HepG2 (cell line): ENCODE measurements around the gene GDF7. TPM values are rescaled to one million over a fixed set of nuclear protein-coding genes. Genes with fewer than 3 reads are reported as not detected.
A peak's percentile ranks its signal among the peaks of the same experiment; 100 is the strongest.

ENCODE experiments used
- BRD4 ChIP-seq: sonication (generic); formaldehyde crosslinking; IDR thresholded peaks from 2 replicates; pipeline ENCODE4 v1.4.0; 2020; ENCODE audit warnings: missing genetic modification reagents
- E2F1 ChIP-seq: sonication (generic); formaldehyde crosslinking; IDR thresholded peaks from 2 replicates; pipeline ENCODE4 v1.5.0; 2020; ENCODE audit warnings: missing genetic modification reagents
- JUN ChIP-seq: sonication (generic); formaldehyde crosslinking; IDR thresholded peaks from 2 replicates; pipeline ENCODE4 v1.4.0; 2020; ENCODE audit warnings: mild to moderate bottlenecking, missing genetic modification reagents
- NRL ChIP-seq: sonication (generic); formaldehyde crosslinking; IDR thresholded peaks from 2 replicates; pipeline ENCODE4 v1.5.0; 2020; ENCODE audit warnings: missing genetic modification reagents, mild to moderate bottlenecking, moderate library complexity, borderline replicate concordance
- SNRNP70 ChIP-seq: fragments of 200-400 bp; formaldehyde crosslinking; IDR thresholded peaks from 2 replicates; pipeline ENCODE4 v1.6.1; 2017; ENCODE audit warnings: mild to moderate bottlenecking, low read depth, low read length, moderate library complexity
- TARDBP ChIP-seq: sonication (generic); formaldehyde crosslinking; IDR thresholded peaks from 2 replicates; pipeline ENCODE4 v1.8.0; 2022; ENCODE audit warnings: mild to moderate bottlenecking, missing genetic modification reagents
- TIGD3 ChIP-seq: sonication (generic); formaldehyde crosslinking; IDR thresholded peaks from 2 replicates; pipeline ENCODE4 v1.5.1; 2020; ENCODE audit warnings: mild to moderate bottlenecking, missing genetic modification reagents, borderline replicate concordance
- ZBTB1 ChIP-seq: sonication (generic); formaldehyde crosslinking; IDR thresholded peaks from 2 replicates; pipeline ENCODE4 v1.4.0; 2020; ENCODE audit warnings: missing genetic modification reagents, borderline replicate concordance
- ZBTB20 ChIP-seq: sonication (generic); formaldehyde crosslinking; IDR thresholded peaks from 2 replicates; pipeline ENCODE4 v1.8.1; 2023; ENCODE audit warnings: missing genetic modification reagents, low read depth, mild to moderate bottlenecking, borderline replicate concordance
- ZBTB4 ChIP-seq: sonication (generic); formaldehyde crosslinking; IDR thresholded peaks from 2 replicates; pipeline ENCODE4 v1.4.0; 2020; ENCODE audit warnings: missing genetic modification reagents, mild to moderate bottlenecking, borderline replicate concordance
- ZNF652 ChIP-seq: IDR thresholded peaks from 2 replicates; pipeline ENCODE4 v1.6.1; 2016; ENCODE audit warnings: low read depth, borderline replicate concordance
- polyA plus RNA-seq, 8 experiments: library from polyadenylated mRNA; depleted of rRNA in 3 of 8; stranded (reverse) in 7 of 8; unstranded in 1 of 8; fragments of >200 nt; fragmentation: Illumina TruSeq in 4 of 8; extraction: Trizol in 4 of 8; gene quantifications; 2 replicates each; pipeline versions ENCODE4 v1.2.1 to v1.2.3, GENCODE V29; 2011 to 2016; ENCODE audit warnings: low read depth in 4 of 8, missing spikeins in 1 of 8, mixed read lengths in 1 of 8; ENCODE audit not compliant: insufficient read depth in 1 of 8
- total RNA-seq, 5 experiments: library from RNA; depleted of rRNA; stranded (reverse); fragments of >200 nt; fragmentation: Illumina TruSeq; extraction: Trizol; gene quantifications; 2 replicates each; pipeline ENCODE4 v1.2.3, GENCODE V29; 2016; ENCODE audit warnings: low read depth in 1 of 5
- TF ChIP-seq, protein P1 (sequence below): sonication (generic); formaldehyde crosslinking; IDR thresholded peaks from 2 replicates; pipeline ENCODE4 v1.4.0; 2020; ENCODE audit warnings: missing genetic modification reagents
- TF ChIP-seq, protein P2 (sequence below): sonication (generic); formaldehyde crosslinking; IDR thresholded peaks from 2 replicates; pipeline ENCODE4 v1.4.0; 2020; ENCODE audit warnings: missing genetic modification reagents, mild to moderate bottlenecking, borderline replicate concordance
- TF ChIP-seq, protein P3 (sequence below): sonication (generic); formaldehyde crosslinking; IDR thresholded peaks from 2 replicates; pipeline ENCODE4 v1.4.0; 2020; ENCODE audit warnings: low read depth, mild to moderate bottlenecking, missing genetic modification reagents
- TF ChIP-seq, protein P4 (sequence below): sonication (generic); formaldehyde crosslinking; IDR thresholded peaks from 2 replicates; pipeline ENCODE4 v1.4.0; 2020; ENCODE audit warnings: missing genetic modification reagents, low read depth, mild to moderate bottlenecking, borderline replicate concordance

Gene GDF7
- total and polyA plus RNA-seq, 2 of the 13 experiments (the other 11 are each of a cell fraction or from before 2014, with no cell fraction given): 1.6 to 15.0 TPM

DNA sequence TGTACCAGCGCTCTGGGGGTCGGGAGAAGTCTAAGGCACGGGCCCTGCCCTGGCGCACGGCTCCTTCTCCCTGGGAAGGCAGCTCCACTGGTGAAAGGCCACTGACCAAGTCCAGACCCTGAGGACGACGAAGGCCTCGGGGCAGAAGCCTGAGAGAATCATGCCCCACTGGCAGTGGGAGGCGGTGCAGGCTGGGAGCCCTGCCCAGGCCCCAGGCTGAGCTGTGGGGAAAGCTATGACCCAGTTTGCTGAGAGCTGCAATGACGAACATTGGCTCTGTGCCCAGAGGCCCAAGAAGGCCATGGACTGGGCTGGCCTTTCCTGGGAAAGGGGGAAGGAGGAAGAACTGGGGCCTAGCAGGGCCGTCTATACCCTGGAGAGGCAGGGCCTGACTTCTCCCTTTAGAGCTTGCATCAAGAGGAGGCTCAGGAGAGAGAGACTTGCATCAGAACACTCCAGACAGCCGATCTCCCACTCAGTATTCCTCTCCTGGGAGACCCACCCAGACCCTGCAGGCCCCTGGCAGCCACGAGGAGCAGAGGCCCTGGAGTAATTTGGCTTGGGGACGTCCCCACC is 49.0 kb upstream of the GDF7 start (continued):
- TF ChIP-seq E2F1 (CRISPR knock-in tag) (no peak), BRD4 (CRISPR knock-in tag) (no peak), TIGD3 (CRISPR knock-in tag) (no peak), JUN (no peak), ZNF652 (CRISPR knock-in tag) (no peak; the same call in 1 of the 2 replicates), TARDBP (CRISPR knock-in tag) (peak; percentile 32; the same call in 1 of the 2 replicates), ZBTB4 (CRISPR knock-in tag) (no peak), ZBTB20 (CRISPR knock-in tag) (no peak), NRL (0 out of 2 replicates have a peak, but pooled peaks have one; percentile 27), SNRNP70 (no peak), ZBTB1 (no peak)
- TF ChIP-seq, protein P1, sequence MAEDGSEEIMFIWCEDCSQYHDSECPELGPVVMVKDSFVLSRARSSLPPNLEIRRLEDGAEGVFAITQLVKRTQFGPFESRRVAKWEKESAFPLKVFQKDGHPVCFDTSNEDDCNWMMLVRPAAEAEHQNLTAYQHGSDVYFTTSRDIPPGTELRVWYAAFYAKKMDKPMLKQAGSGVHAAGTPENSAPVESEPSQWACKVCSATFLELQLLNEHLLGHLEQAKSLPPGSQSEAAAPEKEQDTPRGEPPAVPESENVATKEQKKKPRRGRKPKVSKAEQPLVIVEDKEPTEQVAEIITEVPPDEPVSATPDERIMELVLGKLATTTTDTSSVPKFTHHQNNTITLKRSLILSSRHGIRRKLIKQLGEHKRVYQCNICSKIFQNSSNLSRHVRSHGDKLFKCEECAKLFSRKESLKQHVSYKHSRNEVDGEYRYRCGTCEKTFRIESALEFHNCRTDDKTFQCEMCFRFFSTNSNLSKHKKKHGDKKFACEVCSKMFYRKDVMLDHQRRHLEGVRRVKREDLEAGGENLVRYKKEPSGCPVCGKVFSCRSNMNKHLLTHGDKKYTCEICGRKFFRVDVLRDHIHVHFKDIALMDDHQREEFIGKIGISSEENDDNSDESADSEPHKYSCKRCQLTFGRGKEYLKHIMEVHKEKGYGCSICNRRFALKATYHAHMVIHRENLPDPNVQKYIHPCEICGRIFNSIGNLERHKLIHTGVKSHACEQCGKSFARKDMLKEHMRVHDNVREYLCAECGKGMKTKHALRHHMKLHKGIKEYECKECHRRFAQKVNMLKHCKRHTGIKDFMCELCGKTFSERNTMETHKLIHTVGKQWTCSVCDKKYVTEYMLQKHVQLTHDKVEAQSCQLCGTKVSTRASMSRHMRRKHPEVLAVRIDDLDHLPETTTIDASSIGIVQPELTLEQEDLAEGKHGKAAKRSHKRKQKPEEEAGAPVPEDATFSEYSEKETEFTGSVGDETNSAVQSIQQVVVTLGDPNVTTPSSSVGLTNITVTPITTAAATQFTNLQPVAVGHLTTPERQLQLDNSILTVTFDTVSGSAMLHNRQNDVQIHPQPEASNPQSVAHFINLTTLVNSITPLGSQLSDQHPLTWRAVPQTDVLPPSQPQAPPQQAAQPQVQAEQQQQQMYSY: no peak
- TF ChIP-seq, protein P2, sequence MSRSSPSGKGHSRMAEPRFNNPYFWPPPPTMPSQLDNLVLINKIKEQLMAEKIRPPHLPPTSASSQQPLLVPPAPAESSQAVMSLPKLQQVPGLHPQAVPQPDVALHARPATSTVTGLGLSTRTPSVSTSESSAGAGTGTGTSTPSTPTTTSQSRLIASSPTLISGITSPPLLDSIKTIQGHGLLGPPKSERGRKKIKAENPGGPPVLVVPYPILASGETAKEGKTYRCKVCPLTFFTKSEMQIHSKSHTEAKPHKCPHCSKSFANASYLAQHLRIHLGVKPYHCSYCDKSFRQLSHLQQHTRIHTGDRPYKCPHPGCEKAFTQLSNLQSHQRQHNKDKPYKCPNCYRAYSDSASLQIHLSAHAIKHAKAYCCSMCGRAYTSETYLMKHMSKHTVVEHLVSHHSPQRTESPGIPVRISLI (CRISPR knock-in tag): no peak
- TF ChIP-seq, protein P3, sequence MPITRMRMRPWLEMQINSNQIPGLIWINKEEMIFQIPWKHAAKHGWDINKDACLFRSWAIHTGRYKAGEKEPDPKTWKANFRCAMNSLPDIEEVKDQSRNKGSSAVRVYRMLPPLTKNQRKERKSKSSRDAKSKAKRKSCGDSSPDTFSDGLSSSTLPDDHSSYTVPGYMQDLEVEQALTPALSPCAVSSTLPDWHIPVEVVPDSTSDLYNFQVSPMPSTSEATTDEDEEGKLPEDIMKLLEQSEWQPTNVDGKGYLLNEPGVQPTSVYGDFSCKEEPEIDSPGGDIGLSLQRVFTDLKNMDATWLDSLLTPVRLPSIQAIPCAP: no peak
- TF ChIP-seq, protein P4, sequence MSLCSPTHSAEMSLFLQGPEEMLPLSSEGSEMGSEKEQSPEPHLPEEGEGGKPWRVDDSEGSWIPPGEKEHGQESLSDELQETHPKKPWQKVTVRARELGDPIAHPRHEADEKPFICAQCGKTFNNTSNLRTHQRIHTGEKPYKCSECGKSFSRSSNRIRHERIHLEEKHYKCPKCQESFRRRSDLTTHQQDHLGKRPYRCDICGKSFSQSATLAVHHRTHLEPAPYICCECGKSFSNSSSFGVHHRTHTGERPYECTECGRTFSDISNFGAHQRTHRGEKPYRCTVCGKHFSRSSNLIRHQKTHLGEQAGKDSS (CRISPR knock-in tag): peak; percentile 41; the same call in 1 of the 2 replicates
